HG02938 (cell line): ENCODE results near the gene GPA33.

Source experiments
- ATAC-seq: cut with Tn5 transposase; IDR thresholded peaks from one replicate; pipeline ENCODE4 v1.9.1; 2021; ENCODE audit warnings: mild to moderate bottlenecking, moderate library complexity; ENCODE audit not compliant: unreplicated experiment

GPA33 gene

DNA sequence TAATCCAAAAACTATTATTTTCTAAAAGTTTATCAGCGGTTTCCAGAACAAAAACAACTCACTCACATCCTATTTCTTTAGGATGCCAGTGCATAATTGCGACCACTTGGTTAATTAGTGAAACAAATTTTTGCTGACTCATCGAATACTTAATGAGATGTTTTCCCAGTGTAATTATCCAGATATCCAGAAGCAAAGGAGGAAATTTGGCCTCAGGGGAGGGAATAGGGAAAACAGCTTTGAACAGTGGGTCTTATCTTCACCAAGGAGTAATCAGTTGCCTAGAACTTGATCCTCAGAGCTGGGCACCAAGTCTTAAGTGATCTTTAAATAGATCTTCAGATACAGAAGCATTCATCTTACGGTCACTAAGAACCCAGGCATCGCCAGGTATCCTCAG is 28.0 kb upstream of the GPA33 start:
- ATAC-seq = no peak

DNA sequence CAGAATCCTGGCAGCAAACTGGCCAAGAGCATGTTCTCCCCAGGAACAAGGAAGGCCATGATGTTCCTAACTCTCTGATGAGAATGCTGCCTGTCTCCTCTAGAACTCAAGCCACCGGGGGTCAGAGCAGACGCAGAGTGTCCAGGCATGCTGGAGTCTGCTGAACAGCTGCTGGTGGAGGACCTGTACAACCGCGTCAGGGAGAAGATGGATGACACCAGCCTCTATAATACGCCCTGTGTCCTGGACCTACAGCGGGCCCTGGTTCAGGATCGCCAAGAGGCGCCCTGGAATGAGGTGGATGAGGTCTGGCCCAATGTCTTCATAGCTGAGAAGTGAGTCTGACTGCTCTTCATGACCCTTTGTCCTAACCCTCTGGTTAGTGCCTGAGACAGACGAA is 27.0 kb upstream of the GPA33 start:
- ATAC-seq = no peak

DNA sequence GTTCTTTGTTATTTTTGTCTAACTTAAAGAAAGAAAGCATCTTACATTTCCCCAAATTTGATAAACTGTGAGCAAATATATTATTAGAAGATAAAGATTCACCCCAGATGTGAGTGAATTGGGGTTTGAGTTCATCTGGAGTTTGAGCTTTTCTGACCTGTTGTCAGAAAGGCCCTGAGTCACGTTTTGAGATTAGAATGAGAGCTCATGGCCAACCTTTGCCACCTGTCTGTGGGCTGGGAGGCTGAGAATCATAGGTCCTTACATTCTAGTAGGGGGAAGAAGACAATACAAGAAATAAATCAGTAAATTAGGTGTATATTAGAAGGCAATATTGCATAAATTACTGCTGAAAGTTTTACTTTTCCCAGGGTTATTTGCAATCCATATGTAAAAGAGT is 26.0 kb upstream of the GPA33 start:
- no peak for ATAC-seq

DNA sequence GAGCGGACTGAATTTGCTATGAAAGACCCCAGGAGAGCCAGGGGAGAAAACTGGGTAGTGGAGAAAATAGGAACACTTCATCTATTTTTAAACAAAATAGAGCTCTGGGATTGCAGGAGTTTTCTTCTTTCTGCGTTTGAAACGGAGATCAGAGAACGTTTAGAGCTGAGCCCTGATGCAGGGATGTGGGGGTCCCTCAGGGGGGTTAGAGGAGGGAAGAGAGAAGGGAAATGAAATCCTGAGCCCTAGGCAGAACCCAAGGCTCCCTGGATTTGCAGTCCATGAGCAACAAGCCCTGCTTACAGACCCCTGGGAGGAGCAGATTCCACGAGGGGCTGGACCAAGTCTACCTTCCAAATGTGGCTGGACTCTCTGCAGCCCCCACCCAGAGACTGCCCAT is 25.5 kb upstream of the GPA33 start:
- no peak for ATAC-seq

DNA sequence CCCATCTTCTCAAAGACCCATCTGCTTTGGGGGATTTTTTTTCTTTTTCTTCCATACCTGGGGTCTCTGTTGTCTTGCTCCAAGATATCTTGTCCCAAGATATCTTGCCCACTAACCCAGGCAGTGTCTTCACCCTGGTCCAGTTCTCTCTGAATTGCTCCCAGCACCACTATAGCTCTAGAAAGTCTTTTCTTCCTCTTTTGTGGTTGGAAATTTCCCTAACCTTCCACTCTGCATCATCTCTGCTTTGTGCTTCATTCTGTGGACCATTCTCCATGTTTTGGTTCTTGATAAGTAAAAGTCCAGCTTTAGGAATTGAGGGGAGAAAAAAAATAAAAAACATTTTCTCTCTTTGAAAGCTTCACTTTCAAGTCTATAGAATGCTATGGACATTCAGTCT is 24.5 kb upstream of the GPA33 start:
- no peak for ATAC-seq

DNA sequence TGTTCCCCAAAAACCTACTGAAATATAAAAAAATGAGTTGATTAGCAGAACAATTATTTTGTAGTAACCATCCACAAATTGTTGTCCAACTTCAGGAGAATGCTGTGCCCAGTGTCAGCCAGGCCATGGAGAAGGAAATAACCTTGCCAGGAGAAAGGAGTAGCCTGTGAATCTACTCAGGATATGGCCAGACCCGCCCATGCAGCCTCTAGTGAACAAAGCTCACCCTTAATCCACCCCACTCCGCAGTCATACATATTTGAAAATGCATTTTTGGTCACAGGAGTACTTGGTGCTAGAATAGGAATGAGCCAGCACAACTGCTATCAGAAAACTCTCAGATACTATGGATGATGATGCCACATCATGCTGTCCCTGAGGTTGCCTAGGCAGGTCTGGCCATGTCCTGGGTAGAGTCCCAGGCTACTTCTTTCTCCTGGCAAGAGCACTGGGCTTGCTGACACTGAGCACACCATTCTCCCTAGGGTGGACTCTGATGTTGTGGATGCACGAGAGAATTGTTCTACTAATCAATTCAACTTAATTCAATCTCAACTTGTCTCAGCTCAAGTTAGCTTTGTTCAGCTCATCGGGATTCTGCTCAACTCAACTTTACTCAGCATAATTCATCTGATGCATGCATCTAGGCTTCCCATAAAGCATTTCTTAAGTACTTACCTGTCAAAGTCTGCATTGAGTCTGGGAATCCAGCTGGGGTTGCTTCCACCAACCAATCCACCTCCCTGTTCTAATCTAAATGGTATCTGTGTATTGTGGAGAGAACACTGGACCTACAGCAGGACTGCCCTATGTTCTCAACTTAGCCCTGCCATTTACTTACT is 21.9 kb upstream of the GPA33 start:
- ATAC-seq = no peak

DNA sequence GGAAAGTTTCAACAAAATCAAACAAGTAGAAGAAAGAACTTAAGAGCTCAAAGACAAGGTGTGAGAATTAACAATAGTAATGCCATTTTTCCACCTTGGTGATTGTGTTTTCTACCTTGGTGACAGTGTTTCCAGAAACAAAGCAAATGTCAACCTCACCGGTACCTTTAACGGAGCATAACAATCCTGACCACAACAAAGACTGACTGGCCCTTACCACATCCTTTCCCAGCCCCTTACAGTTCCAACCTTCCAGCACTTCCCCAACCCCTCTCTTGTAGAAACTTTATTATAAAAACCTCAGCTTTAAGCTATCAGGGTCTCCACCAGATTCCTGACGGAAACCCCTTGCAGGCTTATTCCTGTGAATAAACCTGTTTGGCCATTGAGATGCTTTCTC is 20.4 kb upstream of the GPA33 start:
- peak; percentile 74 for ATAC-seq

DNA sequence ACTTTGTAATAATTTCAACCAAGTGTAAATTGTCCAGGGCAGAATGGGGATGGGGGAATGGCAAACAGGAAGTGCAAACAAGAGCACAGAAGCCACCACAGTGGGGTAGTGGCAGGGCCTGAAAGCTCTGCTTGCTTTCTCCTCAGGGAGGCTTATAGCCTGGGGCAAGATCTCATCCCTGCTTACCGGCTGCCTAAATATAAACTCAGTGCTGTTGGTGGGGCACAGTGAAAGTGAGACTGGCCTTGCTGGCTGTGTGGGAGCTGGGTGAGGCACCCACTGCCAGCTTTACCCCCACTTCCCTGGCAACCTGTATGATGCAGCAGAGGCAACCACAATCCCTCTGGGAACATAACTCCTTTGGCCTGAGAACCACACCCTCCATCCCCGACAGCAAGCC is 18.9 kb upstream of the GPA33 start:
- no peak for ATAC-seq

DNA sequence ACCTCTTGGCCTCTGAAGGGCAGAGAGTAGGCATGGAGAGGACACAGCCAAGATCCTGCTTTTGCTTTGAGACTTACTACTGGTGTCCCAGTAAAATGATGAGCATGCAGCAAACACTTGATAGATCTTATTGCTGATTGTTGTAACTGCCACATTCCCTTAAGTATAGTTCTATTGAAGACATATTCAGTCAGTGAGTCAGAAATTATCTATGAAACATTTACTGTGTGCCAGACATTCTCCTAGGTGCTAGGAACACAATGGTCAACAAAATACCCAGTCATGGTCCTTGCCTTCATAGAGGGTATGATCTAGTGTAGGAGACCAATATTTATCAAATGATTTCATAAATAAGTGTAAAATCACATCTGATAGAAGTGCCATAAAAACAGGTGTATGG is 17.3 kb upstream of the GPA33 start:
- ATAC-seq = no peak

DNA sequence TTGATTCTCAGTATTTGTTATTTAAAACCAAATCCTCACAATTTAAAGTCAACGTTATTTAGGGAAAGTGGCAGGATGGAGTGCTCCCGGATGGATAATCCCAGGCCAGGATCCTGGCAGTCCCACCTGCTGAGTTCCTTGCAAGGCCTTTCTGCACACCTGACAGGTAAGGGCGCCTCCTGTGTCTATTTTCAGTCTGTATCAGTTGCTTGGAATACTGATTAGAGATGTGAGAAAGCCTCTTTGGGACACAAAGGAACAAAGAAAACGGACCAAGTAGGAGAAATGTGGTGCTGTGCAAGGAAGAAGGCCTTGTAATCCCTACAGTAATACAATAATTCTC is 15.9 kb upstream of the GPA33 start:
- ATAC-seq = no peak

DNA sequence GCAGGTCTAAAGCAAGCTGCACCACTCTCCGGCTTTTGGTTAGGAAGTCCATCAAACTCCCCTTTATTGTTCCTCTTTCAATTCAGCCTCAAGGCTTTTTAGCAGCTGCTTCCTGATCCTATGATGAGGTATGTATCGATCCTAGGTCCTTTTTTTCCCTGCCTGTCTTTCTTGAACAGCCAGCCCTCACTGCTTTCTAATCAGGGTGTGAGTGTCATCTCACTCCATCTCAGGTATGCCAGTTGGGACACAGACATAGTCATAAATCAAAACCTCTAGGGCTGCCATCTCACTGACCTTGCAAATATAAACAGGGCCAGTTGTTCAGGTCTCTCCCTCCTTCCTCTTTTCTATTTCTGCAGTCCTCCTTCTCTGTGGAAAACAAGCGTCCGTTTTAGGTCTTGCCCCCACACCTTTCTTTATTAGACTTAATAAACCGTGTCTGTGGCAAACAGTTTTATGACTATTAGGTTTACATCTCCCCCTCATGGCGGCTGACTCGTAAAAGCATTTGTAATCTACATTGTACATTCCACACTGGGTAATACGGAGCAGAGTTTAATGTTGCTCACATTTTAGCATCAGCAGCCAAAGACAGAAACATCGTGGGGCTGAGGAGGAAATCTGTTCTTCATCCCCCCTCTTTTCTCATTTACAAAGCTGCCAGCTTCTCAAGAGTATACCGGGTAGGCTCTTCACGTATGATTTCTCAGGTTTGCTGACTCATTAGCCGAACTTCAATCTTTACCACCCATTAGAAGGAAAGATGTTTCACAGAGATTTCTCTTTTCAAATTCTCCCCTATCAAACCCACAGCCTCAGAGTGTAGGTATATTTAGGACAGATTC is 15.3 kb upstream of the GPA33 start:
- no peak for ATAC-seq

DNA sequence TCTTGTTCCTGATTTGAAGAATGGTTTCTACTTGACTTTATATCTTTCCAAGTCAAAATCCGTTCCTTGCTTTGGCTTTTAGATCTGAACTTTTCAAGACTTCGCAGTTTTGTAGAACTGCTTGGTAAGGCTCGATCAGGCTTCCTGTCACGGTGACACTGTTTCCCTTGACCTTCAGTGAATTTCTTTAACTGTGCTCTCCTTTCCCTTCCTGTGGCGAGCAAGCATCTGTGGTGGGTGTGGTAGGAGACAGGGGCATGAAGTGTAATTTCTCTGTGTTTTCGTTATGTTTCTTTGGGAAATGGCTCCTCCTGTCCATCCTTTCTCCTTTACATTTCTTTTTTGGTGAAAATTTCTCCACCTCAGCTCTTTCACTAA is 14.1 kb upstream of the GPA33 start:
- ATAC-seq = peak; percentile 42

DNA sequence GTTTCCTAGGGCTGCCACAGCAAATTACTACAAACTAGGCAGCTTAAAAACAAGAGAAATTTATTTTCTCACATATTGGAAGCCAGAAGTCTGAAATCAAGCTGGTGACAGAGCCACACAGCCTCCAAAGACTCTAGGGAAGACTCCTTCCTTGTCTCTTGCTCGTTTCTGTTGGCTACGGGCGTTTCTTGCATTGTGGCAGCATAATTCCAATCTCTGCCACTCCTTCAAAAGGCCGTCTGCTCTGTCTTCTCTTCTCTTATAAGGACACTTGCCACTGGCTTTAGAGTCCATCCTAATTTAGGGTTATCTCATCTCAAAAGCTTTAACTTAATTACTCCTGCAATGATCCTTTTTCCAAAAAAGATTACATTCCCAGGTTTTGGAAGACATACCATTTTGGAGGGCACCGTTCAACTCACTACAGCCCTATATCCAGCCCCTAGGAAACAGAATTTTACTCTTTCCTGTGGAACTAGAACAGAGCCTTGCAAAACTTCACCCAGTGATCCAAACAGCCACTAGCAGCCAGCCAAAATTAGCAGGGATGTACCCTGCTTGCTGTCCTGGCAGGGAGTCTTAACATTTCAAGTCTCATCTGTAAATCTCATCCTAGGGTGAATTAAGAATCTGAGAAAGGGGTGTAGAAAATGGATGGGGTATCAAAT is 12.9 kb upstream of the GPA33 start:
- ATAC-seq = no peak

DNA sequence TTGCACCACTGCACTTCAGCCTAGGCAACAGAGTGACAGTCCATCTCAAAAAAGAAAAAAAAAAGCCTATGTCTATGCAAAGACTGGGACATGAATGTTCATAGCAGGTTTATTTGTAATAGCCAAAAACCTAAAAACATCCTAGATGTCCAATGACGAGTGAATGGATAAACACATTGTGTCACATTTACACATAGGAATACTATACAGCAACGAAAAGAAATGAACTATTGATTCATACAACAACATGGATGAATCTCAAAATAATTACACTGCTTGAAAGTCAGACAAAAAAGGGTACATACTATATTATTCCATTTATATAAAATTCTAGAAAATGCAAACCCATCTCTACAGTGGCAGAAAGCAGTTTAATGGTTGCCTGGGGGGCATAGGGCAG is 11.6 kb upstream of the GPA33 start:
- ATAC-seq = no peak

DNA sequence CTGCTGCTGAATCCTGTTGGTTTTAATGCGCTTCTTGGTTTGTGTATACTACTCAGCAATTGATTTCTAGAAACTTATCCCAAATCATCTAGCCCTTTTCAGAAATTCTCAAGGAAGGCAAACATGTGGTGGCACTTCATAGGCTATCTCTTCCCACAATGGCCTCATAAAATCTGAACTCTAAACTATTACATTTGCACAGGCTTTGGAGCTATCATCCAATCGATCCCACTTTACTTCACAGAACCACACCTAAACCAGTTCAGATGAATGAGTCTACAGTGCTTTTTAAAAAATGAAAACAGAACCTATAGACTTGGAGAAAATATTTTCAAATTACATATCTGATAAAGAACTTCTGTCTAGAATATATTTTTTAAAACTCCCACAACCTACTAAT is 10.6 kb upstream of the GPA33 start:
- no peak for ATAC-seq

DNA sequence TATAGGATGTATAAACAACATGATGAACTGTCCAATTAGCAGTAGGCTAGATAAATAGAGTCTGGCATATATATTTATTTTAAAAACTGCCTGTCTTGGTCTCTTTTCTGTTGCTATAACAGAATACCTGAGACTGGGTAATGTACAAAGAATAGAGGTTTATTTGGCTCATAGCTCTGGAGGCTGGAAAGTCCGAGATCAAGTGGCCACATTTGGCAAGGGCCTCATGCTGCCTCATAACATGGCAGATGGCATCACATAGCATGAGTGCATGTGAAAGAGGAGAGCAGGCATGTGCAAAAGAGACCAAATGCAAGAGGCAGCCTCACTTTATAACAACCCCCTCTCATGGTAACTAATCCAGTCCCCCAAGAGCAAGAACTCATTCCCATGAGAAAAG is 9.7 kb upstream of the GPA33 start:
- ATAC-seq = no peak

DNA sequence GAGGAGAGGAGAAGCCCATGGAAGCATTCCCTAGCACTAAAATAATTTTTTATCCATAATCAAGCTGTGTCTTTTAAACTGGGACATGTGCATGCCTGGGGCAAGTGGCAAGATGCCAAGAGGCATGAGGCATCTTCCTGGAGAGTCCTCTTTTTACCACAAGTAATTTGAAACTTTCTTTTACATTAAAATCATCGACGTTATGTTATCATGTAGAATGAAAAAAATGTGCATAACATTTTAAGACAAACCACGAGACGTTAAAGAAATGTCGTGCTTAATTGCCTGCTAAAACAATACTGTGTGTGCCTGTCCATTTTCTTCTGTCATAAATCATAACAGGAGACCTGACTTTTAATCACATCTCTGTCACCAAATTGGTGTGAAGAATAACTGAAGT is 5.2 kb upstream of the GPA33 start:
- no peak for ATAC-seq

DNA sequence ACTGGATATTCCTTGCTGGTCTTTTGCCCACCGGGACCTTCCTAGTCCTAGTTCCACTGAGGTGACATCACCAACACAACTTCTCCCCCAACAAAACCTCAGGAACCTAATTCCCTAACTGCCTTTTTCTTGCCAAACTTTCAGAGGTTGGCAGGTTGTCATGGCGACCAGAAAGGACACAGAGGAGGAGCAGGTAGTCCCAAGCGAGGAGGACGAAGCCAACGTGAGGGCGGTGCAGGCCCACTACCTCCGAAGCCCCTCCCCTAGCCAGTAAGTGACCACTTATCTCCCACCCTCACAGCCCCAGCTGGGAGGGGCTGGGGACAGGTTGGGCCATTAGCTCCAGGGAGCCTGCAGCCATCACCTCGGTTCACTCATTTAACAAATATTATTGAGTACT is 4.5 kb upstream of the GPA33 start:
- no peak for ATAC-seq

DNA sequence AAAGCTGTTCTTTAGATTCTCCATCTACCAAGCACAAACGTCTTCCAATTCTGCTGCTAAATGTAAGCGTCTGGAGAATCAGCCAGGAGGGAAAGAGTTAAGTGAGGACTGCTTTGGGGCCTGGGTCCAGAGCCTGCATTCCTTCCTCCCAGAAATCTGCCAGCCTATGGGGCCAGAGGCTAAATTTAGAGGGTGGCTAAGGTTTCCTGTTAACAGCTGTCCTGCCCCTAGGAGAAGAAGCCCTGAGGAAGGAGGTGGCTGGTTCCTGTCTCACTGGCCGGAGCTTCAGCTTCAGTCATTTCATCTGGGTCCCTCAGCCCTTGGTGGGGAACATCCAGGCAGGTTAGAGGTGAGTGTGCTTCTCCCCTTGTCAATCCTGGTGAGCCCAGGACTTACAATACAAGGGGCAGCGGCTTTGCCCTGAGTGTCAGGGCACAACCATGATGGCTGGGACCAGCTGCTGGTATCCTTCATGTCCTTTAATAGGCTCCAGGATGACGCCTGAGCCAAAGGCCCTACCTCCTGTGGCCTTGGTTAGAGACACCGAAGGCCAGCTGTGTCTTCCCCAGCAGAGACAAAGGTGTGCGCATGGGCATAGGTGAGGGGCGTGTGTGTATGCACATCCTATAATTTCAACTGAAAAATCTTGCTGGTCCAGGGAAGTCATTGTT is 3.8 kb upstream of the GPA33 start, which contains the start of gene STYXL2:
Gene STYXL2 (plus strand): TSS at position 230 of the 671 bp plus-strand sequence. CDS start 775 bp downstream, outside the sequence.
- no peak for ATAC-seq

DNA sequence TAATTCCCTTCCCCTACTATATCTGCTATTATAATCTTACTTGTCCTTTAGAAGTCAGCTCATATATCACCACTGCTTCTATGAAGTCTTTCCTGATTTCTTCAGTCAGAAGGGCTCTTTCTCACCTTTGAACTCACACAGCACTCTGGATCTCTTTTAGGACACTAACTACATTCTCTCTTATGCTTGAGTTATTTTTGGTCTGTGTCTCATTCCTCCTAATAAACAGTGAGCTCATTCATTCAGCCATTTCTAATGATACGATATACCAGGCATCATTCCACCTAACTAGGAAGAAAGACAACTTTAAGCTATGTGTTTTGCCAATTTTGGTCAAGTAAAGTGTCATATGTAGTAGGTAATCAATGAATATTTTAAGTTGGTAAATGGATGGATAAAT is 2.5 kb upstream of the GPA33 start:
- no peak for ATAC-seq

DNA sequence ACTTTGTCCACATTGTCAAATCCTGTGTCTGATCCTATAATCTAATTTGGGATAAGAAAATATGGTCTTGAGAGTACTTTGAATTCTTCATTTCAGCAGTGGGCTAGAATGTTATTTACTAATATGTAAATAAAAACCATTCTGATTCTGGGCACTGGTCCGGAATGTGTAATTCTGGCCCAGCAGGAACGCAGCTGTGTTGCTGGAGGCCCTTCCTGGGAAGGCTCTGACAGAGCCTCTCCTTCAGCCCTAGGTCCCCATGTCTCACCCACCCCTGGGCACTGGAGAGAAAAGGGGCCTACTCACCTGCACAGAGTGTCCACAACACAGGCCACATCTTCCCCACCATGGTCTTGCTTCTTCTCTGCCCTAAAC is 251 bp downstream of the GPA33 start:
- no peak for ATAC-seq
